Subcutaneous abdominal adipose tissue (tissue), 5 donors: ENCODE results near the gene RPS4Y1.
"Not testable (repeated sequence)": the region's sequence is repeated elsewhere in the genome, so short reads cannot be mapped to it uniquely, and the experiment has no call there.

ENCODE experiments used
- H3K27ac ChIP-seq: one replicate; pipeline ENCODE4 v1.7.0; 2013; ENCODE audit warnings: low read depth, mild to moderate bottlenecking, inconsistent platforms, low read length, moderate library complexity
- H3K27me3 ChIP-seq, 5 donors: one replicate each; pipeline ENCODE4 v1.7.0; 2013; ENCODE audit warnings: low read length in 5 of 5, inconsistent platforms in 1 of 5; ENCODE audit not compliant: control insufficient read depth in 5 of 5, insufficient read depth in 4 of 5
- H3K36me3 ChIP-seq, 5 donors: one replicate each; pipeline ENCODE4 v1.7.0; 2013; ENCODE audit warnings: low read length in 5 of 5; ENCODE audit not compliant: control insufficient read depth in 5 of 5, insufficient read depth in 5 of 5
- H3K4me1 ChIP-seq, 5 donors: one replicate each; pipeline ENCODE4 v1.7.0; 2013; ENCODE audit warnings: low read length in 5 of 5, mild to moderate bottlenecking in 3 of 5, moderate library complexity in 1 of 5; ENCODE audit not compliant: control insufficient read depth in 5 of 5, insufficient read depth in 5 of 5
- H3K4me3 ChIP-seq, 5 donors: one replicate each; pipeline ENCODE4 v1.7.0; 2013; ENCODE audit warnings: low read length in 5 of 5, low read depth in 1 of 5
- H3K9ac ChIP-seq, 5 donors: one replicate each; pipeline ENCODE4 v1.7.0; 2013; ENCODE audit warnings: low read length in 5 of 5, mild to moderate bottlenecking in 4 of 5, moderate library complexity in 3 of 5
- H3K9me3 ChIP-seq, 5 donors: one replicate each; pipeline ENCODE4 v1.7.0; 2013; ENCODE audit warnings: low read length in 5 of 5; ENCODE audit not compliant: control insufficient read depth in 5 of 5
- donor health status: healthy.
- donor health status: healthy.
- donor health status: healthy.
- donor health status: healthy.
- donor health status: healthy.

The RPS4Y1 gene

DNA sequence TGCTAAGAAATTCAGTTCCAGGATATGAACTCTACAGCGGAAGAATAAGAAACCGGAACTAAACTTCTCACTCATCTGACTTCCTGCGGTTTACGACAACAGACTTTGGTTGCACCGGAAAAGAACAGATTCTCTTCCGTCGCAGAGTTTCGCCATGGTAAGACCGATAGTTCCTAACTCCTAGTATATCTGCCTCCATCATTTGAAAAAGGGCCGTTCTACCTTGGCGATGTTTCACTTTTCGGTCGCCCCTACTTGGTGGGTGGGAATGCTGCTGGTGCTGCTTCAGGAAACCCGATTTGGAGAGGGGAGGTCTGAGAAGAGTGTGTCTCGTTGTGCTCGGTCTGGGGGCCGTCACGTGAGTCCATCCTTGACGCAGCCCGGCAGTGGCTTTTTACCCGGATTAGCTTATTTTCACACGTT lies at the start of gene RPS4Y1:
RPS4Y1 (plus strand) TSS at position 132 of the 423 bp plus-strand sequence; CDS start at position 155, 23 bp downstream.
- Histone ChIP-seq H3K4me1 (no peaks in the 10 kb centered on the region), H3K9me3 (no peaks in the 10 kb centered on the region), H3K9ac (no peak within 1 kb of the TSS), H3K36me3 (no peaks in the 10 kb centered on the region), H3K4me3 (no peak within 1 kb of the TSS), H3K27me3 (no peaks in the 10 kb centered on the region), H3K27ac (no peak within 1 kb of the TSS)

DNA sequence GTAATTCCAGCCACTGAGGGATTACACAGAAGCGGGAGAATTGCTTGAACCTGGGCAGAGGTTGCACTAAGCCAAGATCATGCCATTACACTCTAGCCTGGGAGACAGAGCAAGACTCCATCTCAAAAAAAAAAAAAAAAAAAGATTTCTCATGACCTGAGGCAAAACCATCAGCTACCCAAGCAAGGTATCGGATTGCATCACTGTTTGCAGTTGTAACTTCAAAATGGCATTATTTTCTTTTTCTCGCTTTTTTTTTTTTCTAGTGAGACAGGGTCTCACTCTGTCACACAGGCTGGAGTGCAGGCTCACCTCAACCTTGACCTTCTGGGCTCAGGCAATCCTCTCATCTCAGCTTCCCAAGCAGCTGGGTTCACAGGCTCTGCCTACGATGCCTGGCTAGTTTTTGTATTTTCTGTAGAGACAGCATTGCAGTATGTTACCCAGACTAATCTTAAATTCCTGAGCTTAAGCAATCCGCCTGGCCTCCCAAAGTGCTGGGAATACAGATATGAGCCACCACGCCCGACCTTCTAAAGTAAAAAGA lies 44.4 kb upstream of the RPS4Y1 start:
- no peaks in the 10 kb centered on the region for H3K4me1 ChIP-seq
- no peak overlapping the region for H3K27ac ChIP-seq
- no peak overlapping the region for H3K4me3 ChIP-seq
- no peaks in the 10 kb centered on the region for H3K27me3 ChIP-seq
- no peak overlapping the region for H3K9ac ChIP-seq
- H3K36me3 ChIP-seq = no peaks in the 10 kb centered on the region
- H3K9me3 ChIP-seq = no peaks in the 10 kb centered on the region

DNA sequence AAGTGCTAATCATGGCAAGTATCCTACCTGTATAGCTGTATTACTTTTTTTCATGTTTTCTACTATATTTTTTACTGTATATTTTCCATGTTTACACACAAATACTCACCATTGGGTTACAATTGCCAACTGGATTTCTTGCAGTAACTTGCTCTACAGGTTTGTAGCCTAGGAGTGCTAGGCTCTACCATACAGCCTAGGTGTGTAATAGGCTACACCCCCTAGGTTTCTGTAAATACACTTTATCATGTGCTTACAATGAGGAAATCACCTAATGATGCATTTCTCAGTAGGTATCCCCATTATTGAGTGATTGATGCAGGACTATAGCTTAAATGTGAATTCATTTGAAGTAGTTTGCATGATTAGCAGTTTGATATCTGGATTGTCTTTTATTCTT lies 43.4 kb upstream of the RPS4Y1 start:
- no peaks in the 10 kb centered on the region for H3K9me3 ChIP-seq
- no peak overlapping the region for H3K9ac ChIP-seq
- H3K27me3 ChIP-seq = no peaks in the 10 kb centered on the region
- H3K27ac ChIP-seq = no peak overlapping the region
- no peaks in the 10 kb centered on the region for H3K4me1 ChIP-seq
- no peak overlapping the region for H3K4me3 ChIP-seq
- no peaks in the 10 kb centered on the region for H3K36me3 ChIP-seq

DNA sequence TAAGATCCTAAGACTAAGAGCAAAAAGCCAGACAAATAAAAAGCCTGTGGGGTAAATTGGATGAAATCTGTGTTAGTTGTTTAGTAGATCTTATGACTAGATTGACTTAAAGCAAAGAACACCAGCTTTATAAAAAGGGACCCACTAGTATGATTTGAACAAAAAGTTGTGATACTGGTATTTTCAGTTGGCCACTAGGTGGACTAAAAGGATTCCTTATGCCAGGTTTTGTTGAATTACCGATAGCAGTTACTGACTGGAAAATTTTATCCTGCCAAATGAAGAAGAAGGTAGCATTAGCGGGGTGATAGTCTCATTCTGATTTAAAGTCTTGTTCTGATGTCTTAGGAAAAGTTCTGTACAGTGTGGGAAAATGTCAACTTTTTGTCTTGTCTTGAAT lies 41.2 kb upstream of the RPS4Y1 start:
- H3K27ac ChIP-seq = no peak overlapping the region
- H3K4me1 ChIP-seq = no peaks in the 10 kb centered on the region
- no peak overlapping the region for H3K4me3 ChIP-seq
- no peak overlapping the region for H3K9ac ChIP-seq
- no peaks in the 10 kb centered on the region for H3K9me3 ChIP-seq
- no peaks in the 10 kb centered on the region for H3K36me3 ChIP-seq
- no peaks in the 10 kb centered on the region for H3K27me3 ChIP-seq

DNA sequence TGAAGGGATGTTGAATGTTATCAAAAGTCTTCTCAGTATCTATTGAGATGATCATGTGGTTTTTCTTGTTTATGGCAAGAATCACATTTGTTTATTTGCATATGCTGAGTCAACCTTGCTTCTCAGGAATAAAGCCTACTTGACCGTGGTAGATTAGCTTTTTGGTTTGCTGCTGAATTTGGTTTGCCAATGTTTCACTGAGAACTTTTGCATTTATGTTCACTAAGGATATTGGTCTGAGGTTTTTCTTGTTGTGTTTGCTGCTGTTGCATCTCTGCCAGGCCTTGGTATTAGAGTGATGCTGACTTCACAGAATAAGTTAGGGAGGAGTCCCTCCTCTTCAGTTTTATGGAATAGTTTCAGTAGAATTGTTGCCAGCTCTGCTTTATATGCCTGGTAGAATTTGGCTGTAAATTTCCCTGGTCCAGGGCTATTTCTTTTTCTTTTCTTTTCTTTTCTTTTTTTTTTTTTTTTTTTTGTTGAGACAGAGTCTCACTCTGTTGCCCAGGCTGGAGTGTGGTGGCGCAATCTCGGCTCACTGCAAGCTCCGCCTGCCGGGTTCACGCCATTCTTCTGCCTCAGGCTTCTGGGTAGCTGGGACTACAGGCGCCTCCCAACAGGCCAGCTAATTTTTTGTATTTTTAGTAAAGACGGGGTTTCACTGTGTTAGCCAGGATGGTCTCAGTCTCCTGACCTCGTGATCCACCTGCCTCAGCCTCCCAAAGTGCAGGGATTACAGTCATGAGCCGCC lies 24.1 kb upstream of the RPS4Y1 start:
- H3K4me3 ChIP-seq, H3K27me3 ChIP-seq, H3K36me3 ChIP-seq, H3K4me1 ChIP-seq, H3K9me3 ChIP-seq, H3K27ac ChIP-seq, H3K9ac ChIP-seq: not testable (repeated sequence)

DNA sequence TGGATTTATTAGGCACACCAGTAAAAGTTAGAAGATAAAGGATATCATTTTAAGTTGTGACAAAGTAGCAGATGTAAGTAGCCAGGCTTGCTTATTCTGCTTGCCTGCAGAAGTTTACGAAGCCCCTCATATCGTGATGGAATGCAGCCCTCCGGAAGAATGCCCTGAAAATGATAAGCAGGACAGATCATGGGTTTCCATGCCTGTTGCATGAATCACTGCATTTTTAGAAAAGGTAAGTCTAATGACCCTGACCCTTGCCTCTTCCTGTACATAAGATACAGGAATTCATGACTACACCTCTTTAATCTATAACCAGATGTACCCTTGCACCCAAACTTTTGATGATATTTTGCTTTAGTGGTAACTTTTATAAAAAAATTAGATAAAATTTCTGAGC lies 16.9 kb upstream of the RPS4Y1 start:
- no peaks in the 10 kb centered on the region for H3K4me1 ChIP-seq
- no peak overlapping the region for H3K4me3 ChIP-seq
- H3K36me3 ChIP-seq = no peaks in the 10 kb centered on the region
- no peaks in the 10 kb centered on the region for H3K9me3 ChIP-seq
- no peak overlapping the region for H3K27ac ChIP-seq
- H3K9ac ChIP-seq = no peak overlapping the region
- H3K27me3 ChIP-seq = no peaks in the 10 kb centered on the region

DNA sequence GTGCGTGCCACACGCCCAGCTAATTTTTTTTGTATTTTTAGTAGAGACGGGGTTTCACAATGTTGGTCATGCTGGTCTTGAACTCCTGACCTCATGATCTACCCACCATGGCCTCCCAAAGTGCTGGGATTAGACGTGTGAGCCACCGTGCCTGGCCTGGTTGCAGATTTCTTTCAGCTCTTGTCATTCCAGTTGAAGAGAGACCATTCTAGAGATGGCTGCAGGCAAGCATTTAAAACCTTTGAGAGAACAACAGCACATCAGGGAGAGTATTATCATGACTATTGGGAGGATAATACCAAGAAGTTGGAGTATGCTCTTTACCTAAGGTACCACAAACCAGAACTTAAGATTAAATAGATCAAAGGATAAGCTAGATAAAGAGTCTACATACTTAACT lies 12.9 kb upstream of the RPS4Y1 start:
- Histone ChIP-seq H3K27ac (no peak overlapping the region), H3K9ac (no peak overlapping the region), H3K9me3 (no peaks in the 10 kb centered on the region), H3K27me3 (no peaks in the 10 kb centered on the region), H3K36me3 (no peaks in the 10 kb centered on the region), H3K4me3 (no peak overlapping the region), H3K4me1 (no peaks in the 10 kb centered on the region)

DNA sequence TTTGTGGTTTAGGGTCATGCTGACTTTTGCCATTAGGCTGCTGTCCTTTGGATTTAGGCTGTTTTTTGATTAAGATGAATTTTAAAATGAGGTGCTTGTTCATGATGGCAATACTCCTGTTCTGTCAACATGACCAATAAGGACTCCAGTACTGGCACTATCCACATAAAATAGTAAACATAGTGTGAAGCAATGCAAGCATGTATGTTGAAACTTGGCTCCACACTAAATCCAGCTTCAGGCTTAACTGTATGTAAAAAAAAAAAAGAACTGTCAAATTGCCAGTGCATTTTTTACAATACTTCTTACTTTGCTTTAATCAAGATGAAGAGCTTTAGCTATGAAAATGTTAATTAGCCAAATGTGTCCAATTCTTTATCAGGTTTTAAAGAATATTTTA lies 6.2 kb upstream of the RPS4Y1 start:
- H3K4me3 ChIP-seq = no peak overlapping the region
- no peak overlapping the region for H3K9ac ChIP-seq
- H3K27me3 ChIP-seq = no peaks in the 10 kb centered on the region
- H3K4me1 ChIP-seq = no peaks in the 10 kb centered on the region
- no peak overlapping the region for H3K27ac ChIP-seq
- no peaks in the 10 kb centered on the region for H3K36me3 ChIP-seq
- no peaks in the 10 kb centered on the region for H3K9me3 ChIP-seq

DNA sequence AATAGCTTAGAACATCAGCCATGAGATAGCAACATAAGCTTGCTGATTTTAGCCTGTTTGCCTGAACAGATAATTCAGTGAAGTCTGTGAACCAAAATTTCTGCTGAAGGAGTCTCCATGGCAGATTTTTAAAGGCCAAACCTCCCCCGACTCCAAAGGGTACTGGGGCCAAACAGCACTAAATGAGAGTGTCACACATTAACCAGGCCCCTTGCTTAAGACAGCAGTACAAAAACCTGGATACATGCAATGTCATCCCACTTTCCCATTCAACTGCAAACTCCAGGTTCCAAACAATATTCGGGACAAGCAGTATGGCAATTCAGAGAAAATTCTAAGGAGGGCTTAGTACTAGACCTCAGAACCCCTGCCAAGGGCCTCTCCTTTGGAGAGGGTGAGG lies 4.3 kb upstream of the RPS4Y1 start:
- Histone ChIP-seq H3K4me3 (no peak overlapping the region), H3K36me3 (no peaks in the 10 kb centered on the region), H3K27me3 (no peaks in the 10 kb centered on the region), H3K9me3 (no peaks in the 10 kb centered on the region), H3K27ac (no peak overlapping the region), H3K4me1 (no peaks in the 10 kb centered on the region), H3K9ac (no peak overlapping the region)

DNA sequence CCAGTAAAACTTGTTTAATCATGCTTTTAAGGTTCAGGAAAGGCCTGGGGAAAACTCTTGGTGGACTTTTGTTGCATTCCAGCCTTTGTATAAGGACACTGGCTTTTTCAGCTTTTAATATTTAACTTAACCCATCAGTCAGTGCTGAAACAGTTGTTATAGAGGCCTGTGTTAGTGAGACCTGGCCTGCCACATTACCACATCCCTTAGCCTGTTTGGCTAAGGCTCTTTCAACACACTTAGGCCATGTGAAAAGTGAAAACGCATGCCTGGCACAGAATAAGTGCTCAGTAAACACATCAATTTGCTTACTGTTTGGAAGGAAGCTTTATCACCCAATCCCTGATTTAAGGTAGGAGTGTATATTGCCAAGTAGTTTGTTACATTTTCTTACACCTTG lies 3.5 kb upstream of the RPS4Y1 start:
- Histone ChIP-seq H3K27me3 (no peaks in the 10 kb centered on the region), H3K36me3 (no peaks in the 10 kb centered on the region), H3K27ac (no peak overlapping the region), H3K9ac (no peak overlapping the region), H3K4me1 (no peaks in the 10 kb centered on the region), H3K9me3 (no peaks in the 10 kb centered on the region), H3K4me3 (no peak overlapping the region)
